ACC112 (cell line): ENCODE results near the gene NTM.
"Not testable (repeated sequence)": the region's sequence is repeated elsewhere in the genome, so short reads cannot be mapped to it uniquely, and the experiment has no call there.

Experiments used
- H2AFZ ChIP-seq: fragments of 200-600 bp; sonication (generic); one replicate; pipeline ENCODE4 v1.6.0; 2017; ENCODE audit warnings: antibody characterized with exemption, low read length; ENCODE audit not compliant: unreplicated experiment
- H3K27ac ChIP-seq: fragments of 200-600 bp; sonication (generic); 2 replicates; pipeline ENCODE4 v1.5.1; 2014; ENCODE audit warnings: low read depth, mild to moderate bottlenecking, antibody characterized with exemption, low read length, moderate library complexity
- H3K27me3 ChIP-seq: fragments of 200-600 bp; sonication (generic); 2 replicates; pipeline ENCODE4 v1.6.1; 2014; ENCODE audit warnings: mild to moderate bottlenecking, antibody characterized with exemption, low read length, moderate library complexity, mixed read lengths; ENCODE audit not compliant: insufficient read depth
- H3K36me3 ChIP-seq: fragments of 200-600 bp; sonication (generic); 2 replicates; pipeline ENCODE4 v1.6.1; 2016; ENCODE audit warnings: mild to moderate bottlenecking, antibody characterized with exemption, low read length, moderate library complexity, mixed read lengths; ENCODE audit not compliant: insufficient read depth
- H3K4me1 ChIP-seq: fragments of 200-600 bp; sonication (generic); one replicate; pipeline ENCODE4 v1.6.1; 2016; ENCODE audit warnings: low read length, mixed read lengths; ENCODE audit not compliant: insufficient read depth, unreplicated experiment, control insufficient read depth
- H3K4me3 ChIP-seq: fragments of 200-600 bp; sonication (generic); 2 replicates; pipeline ENCODE4 v1.5.1; 2014; ENCODE audit warnings: mild to moderate bottlenecking, low read depth, low read length
- H3K79me2 ChIP-seq: fragments of 200-600 bp; sonication (generic); one replicate; pipeline ENCODE4 v1.6.0; 2016; ENCODE audit warnings: low read length; ENCODE audit not compliant: control insufficient read depth, unreplicated experiment, insufficient read depth

NTM gene

GRCh38 chr11:132349811-132350733 lies 979.7 kb downstream of the NTM start:
- H2AFZ ChIP-seq: no peak overlapping the region
- H3K27ac ChIP-seq: no peak overlapping the region
- no peaks in the 10 kb centered on the region for H3K4me1 ChIP-seq
- no peak overlapping the region for H3K4me3 ChIP-seq
- no peaks in the 10 kb centered on the region for H3K79me2 ChIP-seq
- H3K36me3 ChIP-seq: no peaks in the 10 kb centered on the region
- no peaks in the 10 kb centered on the region for H3K27me3 ChIP-seq

- H3K4me3 ChIP-seq: no peak overlapping the region
- H2AFZ ChIP-seq: no peak overlapping the region
- no peaks in the 10 kb centered on the region for H3K27me3 ChIP-seq
- no peak overlapping the region for H3K27ac ChIP-seq
- H3K36me3 ChIP-seq: no peaks in the 10 kb centered on the region
- no peaks in the 10 kb centered on the region for H3K79me2 ChIP-seq
- no peaks in the 10 kb centered on the region for H3K4me1 ChIP-seq
Measured at GRCh38 chr11:132351050-132351449, 980.6 kb downstream of the NTM start.

DNA sequence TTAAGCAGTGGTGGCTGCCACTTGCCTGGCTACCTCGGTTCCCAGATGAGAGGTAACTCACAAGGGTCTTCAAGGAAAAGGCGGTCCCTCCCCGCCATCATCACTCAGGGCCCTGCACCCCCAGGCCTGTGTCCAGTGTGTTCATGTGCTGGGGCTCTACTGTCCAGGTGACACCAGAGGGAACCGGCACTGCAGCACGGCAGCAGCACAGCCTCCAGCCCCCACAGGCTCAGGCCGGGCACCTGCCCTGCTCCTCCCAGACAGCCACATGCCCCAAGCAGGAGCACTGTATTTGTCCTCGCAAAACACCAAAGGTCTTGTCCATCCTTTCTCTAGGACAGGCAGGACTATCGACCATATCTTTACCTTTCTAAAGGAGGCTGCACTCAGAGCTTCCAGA lies 982.1 kb downstream of the NTM start:
- Histone ChIP-seq H3K4me1 (no peaks in the 10 kb centered on the region), H3K4me3 (no peak overlapping the region), H3K36me3 (no peaks in the 10 kb centered on the region), H3K79me2 (no peaks in the 10 kb centered on the region), H3K27ac (no peak overlapping the region), H2AFZ (no peak overlapping the region), H3K27me3 (no peaks in the 10 kb centered on the region)

- Histone ChIP-seq H3K79me2 (no peaks in the 10 kb centered on the region), H2AFZ (no peak overlapping the region), H3K27me3 (no peaks in the 10 kb centered on the region), H3K4me1 (no peaks in the 10 kb centered on the region), H3K27ac (no peak overlapping the region), H3K36me3 (no peaks in the 10 kb centered on the region), H3K4me3 (no peak overlapping the region)
Measured at GRCh38 chr11:132353255-132353654, 982.8 kb downstream of the NTM start.

- H3K79me2 ChIP-seq: no peaks in the 10 kb centered on the region
- H3K4me3 ChIP-seq: no peak overlapping the region
- no peaks in the 10 kb centered on the region for H3K27me3 ChIP-seq
- H3K36me3 ChIP-seq: no peaks in the 10 kb centered on the region
- no peaks in the 10 kb centered on the region for H3K4me1 ChIP-seq
- no peak overlapping the region for H3K27ac ChIP-seq
- no peak overlapping the region for H2AFZ ChIP-seq
Measured at GRCh38 chr11:132357811-132358572, 987.6 kb downstream of the NTM start.

DNA sequence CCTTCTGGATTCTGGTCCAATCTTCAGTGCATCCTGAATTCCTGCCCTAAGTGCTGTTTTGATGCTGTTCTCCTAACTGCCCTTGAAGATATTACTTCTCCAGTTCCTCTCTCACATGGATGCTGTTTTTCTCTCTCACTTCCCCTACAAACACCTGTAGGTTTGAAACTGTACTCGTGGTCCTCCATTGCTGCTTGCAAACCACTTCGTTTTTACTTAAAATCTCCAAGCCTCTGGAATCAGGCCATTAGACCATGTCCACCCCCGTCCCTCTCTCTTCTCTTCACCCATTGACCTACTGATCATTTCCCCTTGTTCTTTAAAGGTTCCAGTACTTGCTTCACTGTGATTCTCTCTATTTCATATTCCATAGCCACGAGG lies 988.1 kb downstream of the NTM start:
- H3K4me1 ChIP-seq: no peaks in the 10 kb centered on the region
- H3K36me3 ChIP-seq: no peaks in the 10 kb centered on the region
- H3K4me3 ChIP-seq: no peak overlapping the region
- H3K79me2 ChIP-seq: no peaks in the 10 kb centered on the region
- H2AFZ ChIP-seq: no peak overlapping the region
- H3K27me3 ChIP-seq: no peaks in the 10 kb centered on the region
- H3K27ac ChIP-seq: no peak overlapping the region

GRCh38 chr11:132361011-132361550 lies 990.7 kb downstream of the NTM start:
- Histone ChIP-seq H3K27me3 (no peaks in the 10 kb centered on the region), H3K4me1 (no peaks in the 10 kb centered on the region), H3K4me3 (no peak overlapping the region), H3K27ac (no peak overlapping the region), H3K79me2 (no peaks in the 10 kb centered on the region), H2AFZ (no peak overlapping the region), H3K36me3 (no peaks in the 10 kb centered on the region)

GRCh38 chr11:132365650-132366049 lies 995.2 kb downstream of the NTM start:
- no peaks in the 10 kb centered on the region for H3K79me2 ChIP-seq
- no peaks in the 10 kb centered on the region for H3K27me3 ChIP-seq
- no peak overlapping the region for H2AFZ ChIP-seq
- no peaks in the 10 kb centered on the region for H3K4me1 ChIP-seq
- no peak overlapping the region for H3K4me3 ChIP-seq
- H3K36me3 ChIP-seq: no peaks in the 10 kb centered on the region
- H3K27ac ChIP-seq: no peak overlapping the region

- Histone ChIP-seq H3K36me3 (no peaks in the 10 kb centered on the region), H3K79me2 (no peaks in the 10 kb centered on the region), H3K27me3 (no peaks in the 10 kb centered on the region), H3K27ac (no peak overlapping the region), H2AFZ (no peak overlapping the region), H3K4me3 (no peak overlapping the region), H3K4me1 (no peaks in the 10 kb centered on the region)
Measured at GRCh38 chr11:132367293-132367692, 996.9 kb downstream of the NTM start.

DNA sequence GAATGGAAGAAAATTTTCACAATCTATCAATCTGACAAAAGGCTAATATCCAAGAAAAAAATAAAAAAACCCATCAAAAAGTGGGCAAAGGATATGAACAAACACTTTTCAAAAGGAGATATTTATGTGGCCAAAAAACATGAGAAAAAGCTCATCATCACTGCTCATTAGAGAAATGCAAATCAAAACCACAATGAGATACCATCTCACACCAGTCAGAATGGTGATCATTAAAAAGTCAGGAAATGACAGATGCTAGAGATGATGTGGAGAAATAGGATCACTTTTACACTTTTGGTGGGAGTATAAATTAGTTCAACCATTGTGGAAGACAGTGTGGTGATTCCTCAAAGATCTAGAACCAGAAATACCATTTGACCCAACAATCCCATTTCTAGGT lies 999.7 kb downstream of the NTM start:
- H3K36me3 ChIP-seq, H3K4me3 ChIP-seq: not testable (repeated sequence)

More for the DNA sequence above, 999.7 kb downstream of the NTM start:
- H2AFZ ChIP-seq, H3K27me3 ChIP-seq, H3K4me1 ChIP-seq, H3K27ac ChIP-seq, H3K79me2 ChIP-seq: not testable (repeated sequence)
